Measurements from ENCODE around the gene SERGEF.

Gene SERGEF

GRCh38 chr11:17848715-17849114, 164.1 kb downstream of the SERGEF start:
- H3K36me3 Mint-ChIP-seq, result no peaks in the 10 kb centered on the region
- H3K4me3 Mint-ChIP-seq, result no peak overlapping the region
- H3K27ac Mint-ChIP-seq, result no peak overlapping the region

GRCh38 chr11:17846852-17847453, 165.9 kb downstream of the SERGEF start:
- ATAC-seq (peak; percentile 65), DNase-seq (ENCODE audit: low spot score in 2 of 2) (no peak)
- Mint-ChIP-seq H3K4me1 (no peaks in the 10 kb centered on the region), H3K36me3 (no peaks in the 10 kb centered on the region), H3K9me3 (no peaks in the 10 kb centered on the region), H3K27ac (no peak overlapping the region), H3K4me3 (no peak overlapping the region)

More at GRCh38 chr11:17848715-17849114, 164.1 kb downstream of the SERGEF start:
- DNase-seq (ENCODE audit: low spot score in 2 of 2), result no peak
- Mint-ChIP-seq H3K4me1 (no peaks in the 10 kb centered on the region), H3K9me3 (no peaks in the 10 kb centered on the region)
- no peak for ATAC-seq

GRCh38 chr11:17845431-17845881, 167.4 kb downstream of the SERGEF start:
- ATAC-seq, result no peak
- peaks cover 7% of the 10 kb centered on the region for H3K4me1 Mint-ChIP-seq
- no peak overlapping the region for H3K4me3 Mint-ChIP-seq
- no peaks in the 10 kb centered on the region for H3K9me3 Mint-ChIP-seq
- H3K36me3 Mint-ChIP-seq, result no peaks in the 10 kb centered on the region
- no peak overlapping the region for H3K27ac Mint-ChIP-seq
- no peak for DNase-seq (ENCODE audit: low spot score in 2 of 2)

- no peak for DNase-seq (ENCODE audit: low spot score in 2 of 2)
- peaks cover 12% of the 10 kb centered on the region for H3K4me1 Mint-ChIP-seq
- no peak overlapping the region for H3K27ac Mint-ChIP-seq
- H3K9me3 Mint-ChIP-seq, result no peaks in the 10 kb centered on the region
- no peak overlapping the region for H3K4me3 Mint-ChIP-seq
- ATAC-seq, result peak; percentile 43
- no peaks in the 10 kb centered on the region for H3K36me3 Mint-ChIP-seq
These were observed 172.7 kb downstream of the SERGEF start for GRCh38 chr11:17840101-17840548.

GRCh38 chr11:17839450-17839849, 173.4 kb downstream of the SERGEF start:
- no peak overlapping the region for H3K4me3 Mint-ChIP-seq
- no peaks in the 10 kb centered on the region for H3K9me3 Mint-ChIP-seq
- ATAC-seq, result no peak
- no peaks in the 10 kb centered on the region for H3K36me3 Mint-ChIP-seq
- DNase-seq (ENCODE audit: low spot score in 2 of 2), result no peak
- peaks cover 12% of the 10 kb centered on the region for H3K4me1 Mint-ChIP-seq
- H3K27ac Mint-ChIP-seq, result no peak overlapping the region

- Mint-ChIP-seq H3K9me3 (no peaks in the 10 kb centered on the region), H3K27ac (no peak overlapping the region), H3K36me3 (no peaks in the 10 kb centered on the region), H3K4me1 (peaks cover 12% of the 10 kb centered on the region), H3K4me3 (no peak overlapping the region)
- DNase-seq (ENCODE audit: low spot score in 2 of 2) (no peak), ATAC-seq (no peak)
These were observed 174.7 kb downstream of the SERGEF start for GRCh38 chr11:17838102-17838501.

- ATAC-seq (no peak), DNase-seq (ENCODE audit: low spot score in 2 of 2) (no peak)
- Mint-ChIP-seq H3K36me3 (no peaks in the 10 kb centered on the region), H3K4me3 (no peak overlapping the region), H3K9me3 (no peaks in the 10 kb centered on the region), H3K27ac (no peak overlapping the region), H3K4me1 (no peaks in the 10 kb centered on the region)
These were observed 181.0 kb downstream of the SERGEF start for GRCh38 chr11:17831883-17832282.

- no peaks in the 10 kb centered on the region for H3K36me3 Mint-ChIP-seq
- no peak overlapping the region for H3K27ac Mint-ChIP-seq
- H3K9me3 Mint-ChIP-seq, result no peaks in the 10 kb centered on the region
- DNase-seq (ENCODE audit: low spot score in 2 of 2) (no peak), ATAC-seq (no peak)
- no peak overlapping the region for H3K4me3 Mint-ChIP-seq
- H3K4me1 Mint-ChIP-seq, result no peaks in the 10 kb centered on the region
These were observed 181.6 kb downstream of the SERGEF start for GRCh38 chr11:17831228-17831627.

- ATAC-seq (no peak), DNase-seq (ENCODE audit: low spot score in 2 of 2) (no peak)
- Mint-ChIP-seq H3K4me1 (no peaks in the 10 kb centered on the region), H3K36me3 (no peaks in the 10 kb centered on the region), H3K9me3 (no peaks in the 10 kb centered on the region), H3K27ac (no peak overlapping the region), H3K4me3 (no peak overlapping the region)
These were observed 184.5 kb downstream of the SERGEF start for GRCh38 chr11:17828311-17828751.

- H3K4me1 Mint-ChIP-seq, result no peaks in the 10 kb centered on the region
- H3K36me3 Mint-ChIP-seq, result no peaks in the 10 kb centered on the region
- DNase-seq (ENCODE audit: low spot score in 2 of 2), result no peak
- H3K27ac Mint-ChIP-seq, result no peak overlapping the region
- no peaks in the 10 kb centered on the region for H3K9me3 Mint-ChIP-seq
- ATAC-seq, result no peak
- H3K4me3 Mint-ChIP-seq, result no peak overlapping the region
These were observed 185.8 kb downstream of the SERGEF start for GRCh38 chr11:17827006-17827405.

- Mint-ChIP-seq H3K9me3 (no peaks in the 10 kb centered on the region), H3K4me3 (no peak overlapping the region), H3K27ac (no peak overlapping the region), H3K36me3 (no peaks in the 10 kb centered on the region), H3K4me1 (no peaks in the 10 kb centered on the region)
- ATAC-seq (no peak), DNase-seq (ENCODE audit: low spot score in 2 of 2) (no peak)
These were observed 190.5 kb downstream of the SERGEF start for GRCh38 chr11:17822401-17822781.

GRCh38 chr11:17821648-17822400, 191.0 kb downstream of the SERGEF start:
- Mint-ChIP-seq H3K9me3 (no peaks in the 10 kb centered on the region), H3K4me3 (no peak overlapping the region), H3K4me1 (no peaks in the 10 kb centered on the region), H3K36me3 (no peaks in the 10 kb centered on the region), H3K27ac (no peak overlapping the region)
- no peak for DNase-seq (ENCODE audit: low spot score in 2 of 2)
- ATAC-seq, result no peak

- Mint-ChIP-seq H3K36me3 (no peaks in the 10 kb centered on the region), H3K4me3 (no peak overlapping the region), H3K9me3 (no peaks in the 10 kb centered on the region), H3K27ac (no peak overlapping the region), H3K4me1 (no peaks in the 10 kb centered on the region)
- ATAC-seq (no peak), DNase-seq (ENCODE audit: low spot score in 2 of 2) (no peak)
These were observed 196.5 kb downstream of the SERGEF start for GRCh38 chr11:17816232-17816931.

GRCh38 chr11:17814546-17814945, 198.3 kb downstream of the SERGEF start:
- H3K4me3 Mint-ChIP-seq, result no peak overlapping the region
- ATAC-seq (no peak), DNase-seq (ENCODE audit: low spot score in 2 of 2) (no peak)
- H3K36me3 Mint-ChIP-seq, result no peaks in the 10 kb centered on the region
- H3K27ac Mint-ChIP-seq, result no peak overlapping the region
- no peaks in the 10 kb centered on the region for H3K9me3 Mint-ChIP-seq
- H3K4me1 Mint-ChIP-seq, result no peaks in the 10 kb centered on the region

- no peak for ATAC-seq
- Mint-ChIP-seq H3K36me3 (no peaks in the 10 kb centered on the region), H3K27ac (no peak overlapping the region)
These were observed 199.3 kb downstream of the SERGEF start for GRCh38 chr11:17813391-17814059.

More at GRCh38 chr11:17813391-17814059, 199.3 kb downstream of the SERGEF start:
- no peak overlapping the region for H3K4me3 Mint-ChIP-seq
- no peak for DNase-seq (ENCODE audit: low spot score in 2 of 2)
- H3K4me1 Mint-ChIP-seq, result no peaks in the 10 kb centered on the region
- peaks cover 2% of the 10 kb centered on the region for H3K9me3 Mint-ChIP-seq
